ENCODE results near the gene C2orf68. TPM values are rescaled to one million over a fixed set of nuclear protein-coding genes. Genes with fewer than 3 reads are reported as not detected.

Gene C2orf68
- total and polyA plus RNA-seq, 2 of the 13 experiments (the other 11 are each of a cell fraction or from before 2014, with no cell fraction given): 47.1 to 77.4 TPM

- TF ChIP-seq, protein P1, sequence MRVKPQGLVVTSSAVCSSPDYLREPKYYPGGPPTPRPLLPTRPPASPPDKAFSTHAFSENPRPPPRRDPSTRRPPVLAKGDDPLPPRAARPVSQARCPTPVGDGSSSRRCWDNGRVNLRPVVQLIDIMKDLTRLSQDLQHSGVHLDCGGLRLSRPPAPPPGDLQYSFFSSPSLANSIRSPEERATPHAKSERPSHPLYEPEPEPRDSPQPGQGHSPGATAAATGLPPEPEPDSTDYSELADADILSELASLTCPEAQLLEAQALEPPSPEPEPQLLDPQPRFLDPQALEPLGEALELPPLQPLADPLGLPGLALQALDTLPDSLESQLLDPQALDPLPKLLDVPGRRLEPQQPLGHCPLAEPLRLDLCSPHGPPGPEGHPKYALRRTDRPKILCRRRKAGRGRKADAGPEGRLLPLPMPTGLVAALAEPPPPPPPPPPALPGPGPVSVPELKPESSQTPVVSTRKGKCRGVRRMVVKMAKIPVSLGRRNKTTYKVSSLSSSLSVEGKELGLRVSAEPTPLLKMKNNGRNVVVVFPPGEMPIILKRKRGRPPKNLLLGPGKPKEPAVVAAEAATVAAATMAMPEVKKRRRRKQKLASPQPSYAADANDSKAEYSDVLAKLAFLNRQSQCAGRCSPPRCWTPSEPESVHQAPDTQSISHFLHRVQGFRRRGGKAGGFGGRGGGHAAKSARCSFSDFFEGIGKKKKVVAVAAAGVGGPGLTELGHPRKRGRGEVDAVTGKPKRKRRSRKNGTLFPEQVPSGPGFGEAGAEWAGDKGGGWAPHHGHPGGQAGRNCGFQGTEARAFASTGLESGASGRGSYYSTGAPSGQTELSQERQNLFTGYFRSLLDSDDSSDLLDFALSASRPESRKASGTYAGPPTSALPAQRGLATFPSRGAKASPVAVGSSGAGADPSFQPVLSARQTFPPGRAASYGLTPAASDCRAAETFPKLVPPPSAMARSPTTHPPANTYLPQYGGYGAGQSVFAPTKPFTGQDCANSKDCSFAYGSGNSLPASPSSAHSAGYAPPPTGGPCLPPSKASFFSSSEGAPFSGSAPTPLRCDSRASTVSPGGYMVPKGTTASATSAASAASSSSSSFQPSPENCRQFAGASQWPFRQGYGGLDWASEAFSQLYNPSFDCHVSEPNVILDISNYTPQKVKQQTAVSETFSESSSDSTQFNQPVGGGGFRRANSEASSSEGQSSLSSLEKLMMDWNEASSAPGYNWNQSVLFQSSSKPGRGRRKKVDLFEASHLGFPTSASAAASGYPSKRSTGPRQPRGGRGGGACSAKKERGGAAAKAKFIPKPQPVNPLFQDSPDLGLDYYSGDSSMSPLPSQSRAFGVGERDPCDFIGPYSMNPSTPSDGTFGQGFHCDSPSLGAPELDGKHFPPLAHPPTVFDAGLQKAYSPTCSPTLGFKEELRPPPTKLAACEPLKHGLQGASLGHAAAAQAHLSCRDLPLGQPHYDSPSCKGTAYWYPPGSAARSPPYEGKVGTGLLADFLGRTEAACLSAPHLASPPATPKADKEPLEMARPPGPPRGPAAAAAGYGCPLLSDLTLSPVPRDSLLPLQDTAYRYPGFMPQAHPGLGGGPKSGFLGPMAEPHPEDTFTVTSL (CRISPR knock-in tag; IDR thresholded peaks at IDR 0.05; ENCODE audit: borderline replicate concordance): no peak
- TF ChIP-seq GATAD2A (CRISPR knock-in tag; IDR thresholded peaks at IDR 0.05) (0 out of 2 replicates have a peak, but pooled peaks have one; percentile 24), ZBTB8A (CRISPR knock-in tag; IDR thresholded peaks at IDR 0.05; ENCODE audit: borderline replicate concordance, low read depth) (no peak), DRAP1 (CRISPR knock-in tag; IDR thresholded peaks at IDR 0.05) (no peak), DNMT1 (CRISPR knock-in tag; IDR thresholded peaks at IDR 0.05) (no peak), HNRNPL (IDR thresholded peaks at IDR 0.05; ENCODE audit: low read depth, low read length) (peak; percentile 92), KMT2B (CRISPR knock-in tag; IDR thresholded peaks at IDR 0.05) (no peak), ZNF766 (CRISPR knock-in tag; IDR thresholded peaks at IDR 0.05; ENCODE audit: borderline replicate concordance) (no peak), TARDBP (CRISPR knock-in tag; IDR thresholded peaks at IDR 0.05) (no peak), ZNF143 (CRISPR knock-in tag; IDR thresholded peaks at IDR 0.05) (no peak), FIP1L1 (IDR thresholded peaks at IDR 0.05; ENCODE audit: borderline replicate concordance, insufficient read depth, low read depth, low read length) (no peak), TOPORS (CRISPR knock-in tag; IDR thresholded peaks at IDR 0.05) (no peak), IKZF5 (CRISPR knock-in tag; IDR thresholded peaks at IDR 0.05) (no peak)
- TF ChIP-seq, protein P2, sequence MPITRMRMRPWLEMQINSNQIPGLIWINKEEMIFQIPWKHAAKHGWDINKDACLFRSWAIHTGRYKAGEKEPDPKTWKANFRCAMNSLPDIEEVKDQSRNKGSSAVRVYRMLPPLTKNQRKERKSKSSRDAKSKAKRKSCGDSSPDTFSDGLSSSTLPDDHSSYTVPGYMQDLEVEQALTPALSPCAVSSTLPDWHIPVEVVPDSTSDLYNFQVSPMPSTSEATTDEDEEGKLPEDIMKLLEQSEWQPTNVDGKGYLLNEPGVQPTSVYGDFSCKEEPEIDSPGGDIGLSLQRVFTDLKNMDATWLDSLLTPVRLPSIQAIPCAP (CRISPR knock-in tag; IDR thresholded peaks at IDR 0.05; ENCODE audit: low read depth): no peak
- TF ChIP-seq, protein P3, sequence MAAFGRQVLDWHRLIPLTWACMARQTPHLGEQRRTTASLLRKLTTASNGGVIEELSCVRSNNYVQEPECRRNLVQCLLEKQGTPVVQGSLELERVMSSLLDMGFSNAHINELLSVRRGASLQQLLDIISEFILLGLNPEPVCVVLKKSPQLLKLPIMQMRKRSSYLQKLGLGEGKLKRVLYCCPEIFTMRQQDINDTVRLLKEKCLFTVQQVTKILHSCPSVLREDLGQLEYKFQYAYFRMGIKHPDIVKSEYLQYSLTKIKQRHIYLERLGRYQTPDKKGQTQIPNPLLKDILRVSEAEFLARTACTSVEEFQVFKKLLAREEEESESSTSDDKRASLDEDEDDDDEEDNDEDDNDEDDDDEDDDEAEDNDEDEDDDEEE (CRISPR knock-in tag; IDR thresholded peaks at IDR 0.05): no peak
- TF ChIP-seq, protein P4, sequence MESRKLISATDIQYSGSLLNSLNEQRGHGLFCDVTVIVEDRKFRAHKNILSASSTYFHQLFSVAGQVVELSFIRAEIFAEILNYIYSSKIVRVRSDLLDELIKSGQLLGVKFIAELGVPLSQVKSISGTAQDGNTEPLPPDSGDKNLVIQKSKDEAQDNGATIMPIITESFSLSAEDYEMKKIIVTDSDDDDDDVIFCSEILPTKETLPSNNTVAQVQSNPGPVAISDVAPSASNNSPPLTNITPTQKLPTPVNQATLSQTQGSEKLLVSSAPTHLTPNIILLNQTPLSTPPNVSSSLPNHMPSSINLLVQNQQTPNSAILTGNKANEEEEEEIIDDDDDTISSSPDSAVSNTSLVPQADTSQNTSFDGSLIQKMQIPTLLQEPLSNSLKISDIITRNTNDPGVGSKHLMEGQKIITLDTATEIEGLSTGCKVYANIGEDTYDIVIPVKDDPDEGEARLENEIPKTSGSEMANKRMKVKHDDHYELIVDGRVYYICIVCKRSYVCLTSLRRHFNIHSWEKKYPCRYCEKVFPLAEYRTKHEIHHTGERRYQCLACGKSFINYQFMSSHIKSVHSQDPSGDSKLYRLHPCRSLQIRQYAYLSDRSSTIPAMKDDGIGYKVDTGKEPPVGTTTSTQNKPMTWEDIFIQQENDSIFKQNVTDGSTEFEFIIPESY (CRISPR knock-in tag; IDR thresholded peaks at IDR 0.05): no peak; the same call in 1 of the 2 replicates
- TF ChIP-seq, protein P5, sequence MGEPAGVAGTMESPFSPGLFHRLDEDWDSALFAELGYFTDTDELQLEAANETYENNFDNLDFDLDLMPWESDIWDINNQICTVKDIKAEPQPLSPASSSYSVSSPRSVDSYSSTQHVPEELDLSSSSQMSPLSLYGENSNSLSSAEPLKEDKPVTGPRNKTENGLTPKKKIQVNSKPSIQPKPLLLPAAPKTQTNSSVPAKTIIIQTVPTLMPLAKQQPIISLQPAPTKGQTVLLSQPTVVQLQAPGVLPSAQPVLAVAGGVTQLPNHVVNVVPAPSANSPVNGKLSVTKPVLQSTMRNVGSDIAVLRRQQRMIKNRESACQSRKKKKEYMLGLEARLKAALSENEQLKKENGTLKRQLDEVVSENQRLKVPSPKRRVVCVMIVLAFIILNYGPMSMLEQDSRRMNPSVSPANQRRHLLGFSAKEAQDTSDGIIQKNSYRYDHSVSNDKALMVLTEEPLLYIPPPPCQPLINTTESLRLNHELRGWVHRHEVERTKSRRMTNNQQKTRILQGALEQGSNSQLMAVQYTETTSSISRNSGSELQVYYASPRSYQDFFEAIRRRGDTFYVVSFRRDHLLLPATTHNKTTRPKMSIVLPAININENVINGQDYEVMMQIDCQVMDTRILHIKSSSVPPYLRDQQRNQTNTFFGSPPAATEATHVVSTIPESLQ (CRISPR knock-in tag; conservative IDR thresholded peaks at IDR 0.05): no peak
Measured at GRCh38 chr2:85593023-85593422, 18.8 kb downstream of the C2orf68 start (continued).
